Mononuclear cell (primary cell): Measurements from ENCODE around the gene FIGNL2. TPM values are rescaled to one million over a fixed set of nuclear protein-coding genes. Genes with fewer than 3 reads are reported as not detected.

Experiments
- H3K27me3 ChIP-seq: 2 replicates; pipeline ENCODE4 v1.6.0; 2011; ENCODE audit warnings: low read length, control low read depth; ENCODE audit not compliant: insufficient read depth
- H3K4me1 ChIP-seq: 2 replicates; pipeline ENCODE4 v1.5.1; 2011; ENCODE audit warnings: mild to moderate bottlenecking, low read length, control low read depth; ENCODE audit not compliant: insufficient read depth
- H3K4me3 ChIP-seq: 2 replicates; pipeline ENCODE4 v1.5.1; 2011; ENCODE audit warnings: mild to moderate bottlenecking, low read length, moderate library complexity
- H3K9me3 ChIP-seq: 2 replicates; pipeline ENCODE4 v1.5.1; 2011; ENCODE audit warnings: low read depth, mild to moderate bottlenecking, control low read depth, low read length
- total RNA-seq: library from RNA; depleted of rRNA; stranded (reverse); fragments of >200 nt; gene quantifications from one replicate; pipeline ENCODE4 v1.2.3, GENCODE V29; 2012

Gene FIGNL2
- total RNA-seq, 1 donor, result 0.31 TPM

GRCh38 chr12:51868821-51869495 is 20.4 kb upstream of the FIGNL2 start:
- Histone ChIP-seq H3K4me3 (no peak overlapping the region), H3K9me3 (no peaks in the 10 kb centered on the region), H3K4me1 (peaks cover 42% of the 10 kb centered on the region), H3K27me3 (peaks cover 41% of the 10 kb centered on the region)

DNA sequence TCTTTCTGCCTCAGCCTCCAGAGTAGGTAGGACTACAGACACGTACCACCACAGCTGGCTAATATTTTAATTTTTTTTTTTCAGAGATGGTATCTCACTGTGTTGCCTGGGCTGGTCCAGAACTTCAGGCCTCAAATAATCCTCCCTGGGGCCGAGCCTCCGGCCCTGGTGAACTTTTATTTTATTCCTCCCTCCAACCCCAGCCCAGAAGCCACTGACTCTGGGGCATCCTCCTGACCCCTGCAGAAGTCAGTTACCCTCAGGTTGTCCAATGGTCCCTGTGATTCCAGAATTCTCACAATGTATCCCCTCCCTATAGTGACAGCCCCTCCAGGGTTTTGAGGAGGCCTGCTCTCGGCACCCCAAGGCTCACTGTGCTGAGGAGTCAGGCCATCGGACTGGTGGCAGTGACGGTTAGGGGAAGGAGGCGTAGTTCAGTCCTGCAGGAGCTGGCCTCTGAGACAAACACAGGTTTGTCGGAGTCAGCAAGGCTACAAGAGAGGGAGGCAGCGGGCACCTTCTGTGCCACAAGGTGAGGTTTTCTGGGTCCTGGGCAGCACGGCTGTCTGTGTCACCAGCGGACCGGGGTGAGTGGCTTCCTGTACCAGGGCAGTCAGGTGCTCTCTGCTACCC is 19.4 kb upstream of the FIGNL2 start:
- Histone ChIP-seq H3K4me3 (no peak overlapping the region), H3K9me3 (no peaks in the 10 kb centered on the region), H3K4me1 (peaks cover 48% of the 10 kb centered on the region), H3K27me3 (peaks cover 48% of the 10 kb centered on the region)

DNA sequence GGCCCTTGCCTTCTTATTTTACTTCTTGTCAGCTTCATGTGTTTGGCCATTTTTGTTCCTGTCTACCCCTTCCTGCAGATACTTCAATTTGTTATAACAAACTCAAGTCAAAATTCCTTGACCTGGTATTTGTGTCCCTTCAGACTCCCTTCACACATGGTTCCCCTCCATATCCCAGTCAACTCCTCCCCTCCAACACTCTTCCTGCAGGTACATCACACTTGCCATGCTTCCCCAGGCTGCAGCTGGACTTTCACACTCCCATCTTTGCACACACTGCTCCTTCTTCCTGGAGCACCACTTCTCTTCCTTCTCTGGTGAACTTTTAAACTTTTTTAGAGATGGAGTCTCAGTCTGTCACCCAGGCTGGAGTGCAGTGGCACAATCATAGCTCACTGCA is 18.9 kb upstream of the FIGNL2 start:
- Histone ChIP-seq H3K4me3 (no peak overlapping the region), H3K9me3 (no peaks in the 10 kb centered on the region), H3K27me3 (peaks cover 50% of the 10 kb centered on the region), H3K4me1 (peaks cover 48% of the 10 kb centered on the region)

GRCh38 chr12:51866762-51867161 is 18.2 kb upstream of the FIGNL2 start:
- Histone ChIP-seq H3K4me1 (peaks cover 48% of the 10 kb centered on the region), H3K9me3 (no peaks in the 10 kb centered on the region), H3K4me3 (no peak overlapping the region), H3K27me3 (peaks cover 50% of the 10 kb centered on the region)

DNA sequence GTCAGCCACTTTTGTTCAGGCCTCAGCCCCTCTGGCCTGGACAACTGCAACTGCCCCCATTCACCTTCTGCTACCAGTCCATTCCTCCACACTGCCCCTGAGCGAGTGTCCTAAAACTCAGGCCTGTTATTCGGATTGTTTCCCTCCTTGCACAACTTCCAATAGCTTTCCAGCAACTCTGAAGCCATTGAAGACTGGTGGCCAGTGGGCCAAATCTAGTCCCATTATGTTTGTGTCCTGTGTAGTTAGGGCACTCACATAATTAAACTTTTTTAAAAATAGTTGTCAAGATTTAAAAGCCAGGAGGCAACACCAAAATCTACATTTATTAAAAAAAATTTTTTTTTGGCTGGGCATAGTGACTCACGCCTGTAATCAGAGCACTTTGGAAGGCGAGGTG is 17.8 kb upstream of the FIGNL2 start:
- peaks cover 50% of the 10 kb centered on the region for H3K27me3 ChIP-seq
- H3K4me1 ChIP-seq, result peaks cover 43% of the 10 kb centered on the region
- H3K9me3 ChIP-seq, result no peaks in the 10 kb centered on the region
- no peak overlapping the region for H3K4me3 ChIP-seq

DNA sequence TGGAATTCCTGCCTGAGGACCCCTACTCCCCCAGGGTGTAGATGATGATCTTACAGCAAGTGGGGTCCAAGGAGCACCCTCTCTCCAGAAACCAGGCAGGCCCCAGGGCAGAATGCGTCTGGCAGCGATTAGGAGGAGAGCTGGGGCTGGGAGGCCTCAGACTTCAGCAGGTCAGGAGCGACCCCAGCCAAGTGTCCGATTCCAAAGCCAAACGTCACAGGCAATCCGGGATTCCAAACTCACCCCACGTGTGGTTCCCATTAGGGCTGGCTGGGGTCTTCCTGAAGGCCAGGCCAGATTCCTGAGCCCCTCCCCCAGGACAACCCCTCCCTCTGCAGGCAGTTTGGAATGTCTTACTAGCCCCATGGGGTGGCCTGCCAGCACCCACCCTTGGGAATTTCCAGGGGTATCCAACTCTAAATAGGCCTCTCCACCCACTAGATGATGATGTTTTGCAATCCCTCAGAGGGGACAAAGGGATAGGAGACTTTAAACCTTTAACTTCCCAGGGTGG is 17.3 kb upstream of the FIGNL2 start:
- H3K9me3 ChIP-seq, result no peaks in the 10 kb centered on the region
- H3K4me1 ChIP-seq, result peaks cover 38% of the 10 kb centered on the region
- peaks cover 50% of the 10 kb centered on the region for H3K27me3 ChIP-seq
- no peak overlapping the region for H3K4me3 ChIP-seq

GRCh38 chr12:51864833-51865670 is 16.5 kb upstream of the FIGNL2 start:
- H3K27me3 ChIP-seq, result peaks cover 43% of the 10 kb centered on the region
- no peak overlapping the region for H3K4me3 ChIP-seq
- H3K9me3 ChIP-seq, result no peaks in the 10 kb centered on the region
- H3K4me1 ChIP-seq, result peaks cover 31% of the 10 kb centered on the region

DNA sequence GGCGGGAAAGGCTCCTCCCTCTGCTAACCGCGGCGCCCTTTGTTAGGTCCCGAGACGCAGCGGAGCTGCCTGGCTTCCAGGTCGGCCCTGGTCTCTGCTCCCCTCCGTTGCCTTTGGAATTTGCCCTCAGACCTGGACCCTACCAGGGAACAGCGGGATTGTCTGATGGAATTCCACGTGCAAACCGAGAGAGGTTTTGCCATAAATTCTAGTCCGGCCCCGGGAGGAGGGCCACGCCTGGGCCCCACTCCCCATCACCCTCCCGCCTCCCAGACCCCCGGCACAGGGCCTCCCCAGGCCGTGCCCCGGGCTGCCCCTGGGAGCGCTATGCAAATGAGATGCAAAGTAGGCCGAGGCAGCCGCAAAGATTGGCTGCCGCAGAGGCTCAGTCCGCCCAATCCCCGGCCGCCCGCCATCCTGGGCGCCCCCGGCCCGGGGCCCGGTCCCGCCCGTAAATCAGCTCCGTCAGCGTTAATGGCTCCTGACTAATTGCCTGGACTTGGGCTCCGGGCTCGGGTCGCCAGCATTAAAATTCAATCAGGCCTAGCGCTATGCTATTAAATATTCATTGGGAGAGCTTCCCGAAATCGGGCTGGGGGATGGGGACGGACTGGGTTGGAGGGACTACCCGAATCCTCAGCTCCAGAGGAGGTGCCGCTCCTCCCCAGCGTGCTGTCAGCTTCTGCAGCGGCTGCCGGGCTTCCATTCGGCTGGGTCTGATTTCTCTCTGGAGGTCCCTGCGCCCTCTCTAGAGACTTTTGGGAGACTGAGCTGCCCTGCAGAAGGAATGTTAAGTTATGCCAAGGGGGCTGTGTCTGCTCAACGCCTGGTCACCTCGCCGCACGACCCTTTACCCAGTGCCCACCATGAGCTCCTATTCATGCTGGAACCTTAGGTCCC is 15.7 kb upstream of the FIGNL2 start:
- H3K9me3 ChIP-seq, result no peaks in the 10 kb centered on the region
- H3K27me3 ChIP-seq, result peaks cover 37% of the 10 kb centered on the region
- peak overlapping the region; percentile 20 for H3K4me3 ChIP-seq
- peaks cover 22% of the 10 kb centered on the region for H3K4me1 ChIP-seq

- Histone ChIP-seq H3K4me1 (peaks cover 15% of the 10 kb centered on the region), H3K9me3 (no peaks in the 10 kb centered on the region), H3K4me3 (no peak overlapping the region), H3K27me3 (peaks cover 31% of the 10 kb centered on the region)
Observed at GRCh38 chr12:51863363-51863932, 14.9 kb upstream of the FIGNL2 start.

GRCh38 chr12:51862947-51863346 is 14.4 kb upstream of the FIGNL2 start:
- Histone ChIP-seq H3K4me1 (peaks cover 15% of the 10 kb centered on the region), H3K4me3 (no peak overlapping the region), H3K9me3 (no peaks in the 10 kb centered on the region), H3K27me3 (peaks cover 26% of the 10 kb centered on the region)

GRCh38 chr12:51860986-51861385 is 12.5 kb upstream of the FIGNL2 start:
- Histone ChIP-seq H3K4me3 (no peak overlapping the region), H3K9me3 (no peaks in the 10 kb centered on the region), H3K4me1 (peaks cover 15% of the 10 kb centered on the region), H3K27me3 (peaks cover 25% of the 10 kb centered on the region)

- Histone ChIP-seq H3K27me3 (no peaks in the 10 kb centered on the region), H3K4me3 (no peak overlapping the region), H3K9me3 (no peaks in the 10 kb centered on the region), H3K4me1 (peaks cover 23% of the 10 kb centered on the region)
Observed at GRCh38 chr12:51855586-51856428, 7.3 kb upstream of the FIGNL2 start.

GRCh38 chr12:51852404-51853137 is 4.1 kb upstream of the FIGNL2 start:
- H3K9me3 ChIP-seq, result no peaks in the 10 kb centered on the region
- no peak overlapping the region for H3K4me3 ChIP-seq
- peaks cover 39% of the 10 kb centered on the region for H3K4me1 ChIP-seq
- H3K27me3 ChIP-seq, result peaks cover 4% of the 10 kb centered on the region
